Fibroblast of lung (primary cell): ENCODE results near the gene RAD52. TPM values are rescaled to one million over a fixed set of nuclear protein-coding genes. Genes with fewer than 3 reads are reported as not detected.

ENCODE experiments used
- DNase-seq, 2 donors: peaks; one replicate each; pipeline versions ENCODE4 v3.0.0 to v3.0.0-alpha.2; 2010; ENCODE audit warnings: low read depth in 2 of 2
- H2AFZ ChIP-seq: 2 replicates; pipeline ENCODE4 v1.5.1; 2012; ENCODE audit warnings: low read length, control low read depth, inconsistent platforms
- H3K27ac ChIP-seq: 2 replicates; pipeline ENCODE4 v1.5.1; 2011; ENCODE audit warnings: low read length, control low read depth; ENCODE audit not compliant: insufficient read depth
- H3K27me3 ChIP-seq: 2 replicates; pipeline ENCODE4 v1.5.1; 2011; ENCODE audit warnings: mild to moderate bottlenecking, low read length; ENCODE audit not compliant: control insufficient read depth, insufficient read depth
- H3K36me3 ChIP-seq: 2 replicates; pipeline ENCODE4 v1.5.1; 2011; ENCODE audit warnings: low read length; ENCODE audit not compliant: control insufficient read depth, insufficient read depth
- H3K4me1 ChIP-seq: 2 replicates; pipeline ENCODE4 v1.5.1; 2011; ENCODE audit warnings: low read length; ENCODE audit not compliant: control insufficient read depth, insufficient read depth; ENCODE audit errors: extremely low read depth
- H3K4me2 ChIP-seq: 2 replicates; pipeline ENCODE4 v1.5.1; 2011; ENCODE audit warnings: low read length, control low read depth; ENCODE audit not compliant: insufficient read depth; ENCODE audit errors: extremely low read depth
- H3K4me3 ChIP-seq, 4 experiments: fragments of 200-600 bp in 1 of 4; sonication (generic) in 1 of 4; replicated peaks in 1 of 4; 2 replicates each; pipeline ENCODE4 v1.5.1; 2011 to 2016; ENCODE audit warnings: low read length in 4 of 4, low read depth in 3 of 4, mild to moderate bottlenecking in 3 of 4, control low read depth in 2 of 4, inconsistent platforms in 1 of 4, mixed read lengths in 1 of 4; ENCODE audit not compliant: insufficient read depth in 1 of 4; ENCODE audit errors: control extremely low read depth in 1 of 4
- H3K79me2 ChIP-seq: 2 replicates; pipeline ENCODE4 v1.5.1; 2012; ENCODE audit warnings: mild to moderate bottlenecking, low read length, inconsistent platforms; ENCODE audit not compliant: control insufficient read depth, insufficient read depth
- H3K9ac ChIP-seq: 2 replicates; pipeline ENCODE4 v1.5.1; 2011; ENCODE audit warnings: mild to moderate bottlenecking, low read length, control low read depth; ENCODE audit not compliant: insufficient read depth
- H3K9me3 ChIP-seq: 2 replicates; pipeline ENCODE4 v1.5.1; 2012; ENCODE audit warnings: low read depth, low read length; ENCODE audit not compliant: control insufficient read depth, insufficient read depth
- H4K20me1 ChIP-seq: 2 replicates; pipeline ENCODE4 v1.5.1; 2011; ENCODE audit warnings: low read length; ENCODE audit not compliant: control insufficient read depth, insufficient read depth; ENCODE audit errors: extremely low read depth
- CTCF ChIP-seq, 2 donors: IDR thresholded peaks in 1 of 2; conservative IDR thresholded peaks in 1 of 2; 1 replicate in 1 of 2; 2 replicates in 1 of 2; pipeline ENCODE4 v1.5.1; 2011 to 2012; ENCODE audit warnings: low read length in 2 of 2, control low read depth in 1 of 2, inconsistent platforms in 1 of 2, low read depth in 1 of 2, mild to moderate bottlenecking in 1 of 2
- EZH2 ChIP-seq: IDR thresholded peaks from 2 replicates; pipeline ENCODE4 v1.5.1; 2012; ENCODE audit warnings: low read length, control low read depth, mild to moderate bottlenecking; ENCODE audit errors: missing control alignments
- polyA plus RNA-seq, 2 donors: library from polyadenylated mRNA; depleted of rRNA in 1 of 2; stranded (reverse) in 1 of 2; unstranded in 1 of 2; fragments of >200 nt; gene quantifications; 2 replicates each; pipeline ENCODE4 v1.2.1, GENCODE V29; 2011 to 2012; ENCODE audit warnings: missing spikeins in 1 of 2
- total RNA-seq: library from RNA; depleted of rRNA; stranded (reverse); fragments of >200 nt; gene quantifications from 2 replicates; pipeline ENCODE4 v1.2.1, GENCODE V29; 2014

RAD52 gene
- total and polyA plus RNA-seq, 2 donors (not counting 1 experiment from before 2014, with no cell fraction given): 7.3 to 19.2 TPM

- no peak overlapping the region for H3K27ac ChIP-seq
- H3K4me3 ChIP-seq: no peak overlapping the region
- H3K27me3 ChIP-seq: no peaks in the 10 kb centered on the region
- no peak overlapping the region for H3K4me2 ChIP-seq
- no peak overlapping the region for H3K9ac ChIP-seq
- DNase-seq: peak in 1 of 2 donors; percentile 11
- H3K4me1 ChIP-seq: no peaks in the 10 kb centered on the region
- TF ChIP-seq CTCF (conservative IDR thresholded peaks at IDR 0.05 in 1 of 2, IDR thresholded peaks at IDR 0.05 in 1 of 2; ENCODE audit: low read depth in 1 of 2, low read length in 2 of 2): no peak
- no peak for TF ChIP-seq EZH2
- no peak overlapping the region for H2AFZ ChIP-seq
- no peaks in the 10 kb centered on the region for H3K9me3 ChIP-seq
- no peaks in the 10 kb centered on the region for H4K20me1 ChIP-seq
- H3K36me3 ChIP-seq: peaks cover 13% of the 10 kb centered on the region
- no peaks in the 10 kb centered on the region for H3K79me2 ChIP-seq
Observed at GRCh38 chr12:922285-922684, 27.2 kb downstream of the RAD52 start.

GRCh38 chr12:920676-921075 is 28.8 kb downstream of the RAD52 start:
- H3K27ac ChIP-seq: no peak overlapping the region
- TF ChIP-seq CTCF (conservative IDR thresholded peaks at IDR 0.05 in 1 of 2, IDR thresholded peaks at IDR 0.05 in 1 of 2; ENCODE audit: low read depth in 1 of 2, low read length in 2 of 2) (no peak), EZH2 (no peak)
- H3K9me3 ChIP-seq: no peaks in the 10 kb centered on the region
- H4K20me1 ChIP-seq: no peaks in the 10 kb centered on the region
- H3K79me2 ChIP-seq: no peaks in the 10 kb centered on the region
- no peak overlapping the region for H3K9ac ChIP-seq
- no peak for DNase-seq
- no peak overlapping the region for H3K4me2 ChIP-seq
- H3K36me3 ChIP-seq: peaks cover 11% of the 10 kb centered on the region
- H3K4me1 ChIP-seq: no peaks in the 10 kb centered on the region
- H3K4me3 ChIP-seq: no peak overlapping the region
- no peak overlapping the region for H2AFZ ChIP-seq
- no peaks in the 10 kb centered on the region for H3K27me3 ChIP-seq

- Histone ChIP-seq H3K27me3 (no peaks in the 10 kb centered on the region), H3K4me1 (no peaks in the 10 kb centered on the region), H3K79me2 (no peaks in the 10 kb centered on the region), H3K9me3 (no peaks in the 10 kb centered on the region), H3K36me3 (peaks cover 6% of the 10 kb centered on the region), H4K20me1 (no peaks in the 10 kb centered on the region), H3K9ac (no peak overlapping the region), H3K4me3 (no peak overlapping the region), H3K4me2 (no peak overlapping the region), H3K27ac (no peak overlapping the region), H2AFZ (no peak overlapping the region)
- DNase-seq: no peak
- TF ChIP-seq CTCF (conservative IDR thresholded peaks at IDR 0.05 in 1 of 2, IDR thresholded peaks at IDR 0.05 in 1 of 2; ENCODE audit: low read depth in 1 of 2, low read length in 2 of 2) (no peak), EZH2 (no peak)
Observed at GRCh38 chr12:916712-917445, 32.6 kb downstream of the RAD52 start.
